HG03108 (cell line): ENCODE data around the gene DAPK1.

Experiments used
- ATAC-seq: cut with Tn5 transposase; IDR thresholded peaks from one replicate; pipeline ENCODE4 v1.9.1; 2021; ENCODE audit warnings: moderate library complexity; ENCODE audit not compliant: unreplicated experiment

DAPK1 gene

GRCh38 chr9:87516222-87516925 lies 18.7 kb downstream of the DAPK1 start:
- no peak for ATAC-seq

GRCh38 chr9:87516926-87517290 lies 19.2 kb downstream of the DAPK1 start:
- ATAC-seq, result no peak

GRCh38 chr9:87517732-87518131 lies 20.1 kb downstream of the DAPK1 start:
- ATAC-seq, result no peak

- ATAC-seq, result no peak
Measured at GRCh38 chr9:87518702-87519335, 21.2 kb downstream of the DAPK1 start.

- no peak for ATAC-seq
Measured at GRCh38 chr9:87519461-87519860, 21.8 kb downstream of the DAPK1 start.

GRCh38 chr9:87520172-87520683 lies 22.6 kb downstream of the DAPK1 start:
- ATAC-seq, result no peak

- ATAC-seq, result no peak
Measured at GRCh38 chr9:87521834-87522233, 24.2 kb downstream of the DAPK1 start.

GRCh38 chr9:87524061-87524460 lies 26.4 kb downstream of the DAPK1 start:
- ATAC-seq, result no peak

- no peak for ATAC-seq
Measured at GRCh38 chr9:87525546-87526303, 28.1 kb downstream of the DAPK1 start.

GRCh38 chr9:87527211-87527916 lies 29.7 kb downstream of the DAPK1 start:
- no peak for ATAC-seq

GRCh38 chr9:87528969-87529368 lies 31.3 kb downstream of the DAPK1 start:
- ATAC-seq, result no peak

- ATAC-seq, result no peak
Measured at GRCh38 chr9:87529671-87530070, 32.0 kb downstream of the DAPK1 start.

- no peak for ATAC-seq
Measured at GRCh38 chr9:87530716-87531115, 33.0 kb downstream of the DAPK1 start.

GRCh38 chr9:87531370-87532295 lies 34.0 kb downstream of the DAPK1 start:
- ATAC-seq, result no peak

- no peak for ATAC-seq
Measured at GRCh38 chr9:87533271-87533670, 35.6 kb downstream of the DAPK1 start.

GRCh38 chr9:87534036-87534435 lies 36.4 kb downstream of the DAPK1 start:
- no peak for ATAC-seq

- ATAC-seq, result no peak
Measured at GRCh38 chr9:87534957-87535356, 37.3 kb downstream of the DAPK1 start.

GRCh38 chr9:87535817-87536539 lies 38.3 kb downstream of the DAPK1 start:
- ATAC-seq, result peak; percentile 60

GRCh38 chr9:87537625-87538024 lies 40.0 kb downstream of the DAPK1 start:
- ATAC-seq, result no peak
